NCI-H446 treated with DMSO at 0.1 percent for 48 hours (cell line): Measurements from ENCODE around the gene DYDC2.
A peak's percentile ranks its signal among the peaks of the same experiment; 100 is the strongest.
"Not testable (repeated sequence)": the region's sequence is repeated elsewhere in the genome, so short reads cannot be mapped to it uniquely, and the experiment has no call there.

Source experiments
- DNase-seq: peaks from one replicate; lab custom pipeline; 2025; lab: John Stamatoyannopoulos, UW

Gene DYDC2

DNA sequence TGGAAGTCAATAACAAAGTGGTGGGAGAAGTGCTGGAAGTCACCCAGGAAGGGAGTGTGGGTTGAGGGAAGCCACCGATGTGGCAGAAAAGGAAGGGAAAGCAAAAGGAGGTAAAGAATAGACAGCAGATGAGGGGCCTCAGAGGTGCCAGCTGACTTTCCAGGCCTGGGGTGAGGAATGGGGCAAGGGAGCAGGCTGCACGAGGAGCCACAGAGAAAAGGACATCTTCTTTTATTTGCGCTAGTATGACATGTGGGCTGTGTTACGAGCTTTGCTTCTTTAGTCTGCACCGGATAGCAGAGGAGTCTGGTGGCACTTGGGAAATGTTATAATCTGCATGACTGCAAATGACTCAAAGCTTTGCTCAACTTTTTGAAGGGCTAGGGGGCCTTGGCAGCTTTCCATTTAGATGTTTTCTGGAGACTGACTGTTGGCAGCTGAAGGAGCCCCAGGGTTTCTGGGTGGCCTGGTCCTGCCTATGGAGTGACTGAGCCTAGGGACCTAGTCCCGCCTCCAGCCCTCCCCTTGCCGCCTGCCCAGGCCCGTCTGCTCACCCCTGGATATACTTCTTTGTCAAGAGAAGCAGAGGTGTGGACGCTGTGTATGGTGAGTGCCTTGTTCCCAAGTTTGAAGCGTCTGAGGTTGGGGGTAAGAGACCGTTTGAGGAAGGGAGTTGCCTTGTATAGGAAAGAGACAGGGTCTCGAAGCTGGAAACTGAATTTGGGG lies 56.9 kb downstream of the DYDC2 start:
- DNase-seq, result peak; percentile 44

DNA sequence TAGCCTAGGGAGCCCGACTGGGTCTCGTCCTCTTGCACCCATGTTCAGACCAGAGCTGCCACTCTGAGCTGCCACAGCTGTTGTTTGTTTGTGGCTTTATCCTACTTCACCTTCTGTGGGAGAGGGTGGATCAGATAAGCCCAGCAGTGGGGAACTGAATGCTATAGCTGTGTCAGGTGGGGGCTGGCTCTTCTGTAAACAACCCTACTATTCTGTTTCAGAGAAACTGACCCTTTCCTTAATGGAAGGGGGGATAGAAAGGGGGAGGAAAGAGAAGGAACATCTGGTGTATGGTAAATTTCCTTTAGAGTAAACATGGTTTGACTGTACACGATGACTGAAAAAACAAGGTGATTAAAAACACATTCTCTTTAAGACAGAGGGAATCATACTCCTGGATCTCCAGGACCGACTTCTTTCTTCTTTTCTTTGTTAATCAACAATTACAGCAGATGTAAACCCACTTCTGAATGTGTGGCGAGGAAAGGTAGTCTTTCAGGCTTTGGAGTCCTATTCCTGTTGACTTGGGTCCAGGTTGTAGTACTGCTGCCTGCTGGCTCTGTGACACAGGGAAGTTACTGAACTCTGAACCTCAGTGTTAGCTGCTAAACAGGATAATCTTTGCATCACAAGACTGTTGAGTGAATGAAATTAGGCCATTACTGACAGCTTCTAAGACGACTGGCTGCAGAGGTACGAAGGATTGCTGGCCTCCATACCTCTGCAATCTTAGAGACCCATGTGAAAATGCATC lies 57.7 kb downstream of the DYDC2 start:
- no peak for DNase-seq

DNA sequence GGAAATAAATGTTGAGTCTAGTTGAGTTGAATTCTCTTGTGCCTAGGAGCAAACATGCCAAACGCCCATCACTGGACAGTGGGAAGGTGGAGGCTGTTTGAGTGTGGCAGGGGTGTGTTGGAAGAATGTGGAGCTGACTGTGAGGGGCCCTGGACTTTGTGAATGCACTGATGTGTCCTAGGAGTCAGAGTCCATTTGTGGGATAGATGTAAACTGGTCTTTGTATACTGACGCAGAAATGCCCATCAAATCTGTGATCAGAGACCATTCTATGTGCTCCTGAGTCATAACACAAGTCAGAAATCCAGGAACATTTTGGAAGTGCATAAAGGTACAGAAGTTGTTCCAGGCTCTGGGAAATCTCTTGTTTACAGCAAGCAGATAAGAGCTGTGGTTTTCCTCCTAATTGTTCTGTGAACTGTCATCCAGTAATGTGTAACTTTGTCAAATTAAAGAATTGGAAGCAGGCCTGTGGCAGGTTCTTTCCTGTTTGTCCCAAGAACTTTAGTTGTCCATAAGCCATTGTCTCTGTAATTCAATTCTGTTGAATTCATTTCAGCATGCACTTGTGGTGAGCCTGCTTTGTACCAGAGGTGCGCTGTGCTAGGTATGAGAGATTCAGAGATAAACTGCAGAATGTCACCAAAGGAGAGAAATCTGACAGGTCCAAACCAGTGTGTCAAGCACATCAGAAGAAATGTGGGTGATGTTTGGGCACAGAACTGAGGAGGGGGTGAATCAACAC lies 59.3 kb downstream of the DYDC2 start:
- DNase-seq, result no peak

GRCh38 chr10:80416479-80417098 lies 60.0 kb downstream of the DYDC2 start:
- DNase-seq, result no peak

DNA sequence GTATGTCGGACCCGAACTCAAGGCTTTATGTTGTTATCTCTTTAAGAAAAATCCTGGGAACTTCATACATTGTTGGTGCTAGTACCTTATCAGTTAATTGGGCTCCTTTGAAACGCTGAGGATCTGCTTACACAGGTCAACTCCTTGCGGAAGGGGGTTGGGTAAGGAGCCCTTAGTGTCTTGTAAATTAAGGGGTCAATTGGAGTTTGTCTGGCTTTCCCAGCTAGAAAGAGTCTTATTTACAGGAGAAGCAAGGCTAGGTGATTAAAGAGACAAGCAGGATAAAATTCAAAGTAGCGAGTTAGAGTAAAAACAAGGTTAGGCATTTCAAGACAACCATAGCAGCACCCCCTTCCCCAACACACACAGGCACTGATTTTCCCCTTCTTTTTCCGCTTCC lies 60.7 kb downstream of the DYDC2 start:
- DNase-seq, result not testable (repeated sequence)
